ENCODE data around the gene INO80.

Gene INO80

GRCh38 chr15:40952901-40953712, 163.0 kb downstream of the INO80 start, which contains the start of gene CHAC1:
CHAC1 (plus strand) TSS chr15:40953471; CDS start chr15:40953584, 113 bp downstream.
- peak; percentile 79 for DNase-seq (ENCODE audit: low read depth)
- H3K4me3 ChIP-seq (ENCODE audit: low read depth, low read length): peak within 1 kb of the TSS; percentile 70
- no peak for TF ChIP-seq CTCF (IDR thresholded peaks at IDR 0.05; ENCODE audit: low read depth, low read length, missing control alignments)
- in situ Hi-C loops (cut with HindIII; ENCODE audit: low sequenced_read_pairs): no loop called here

GRCh38 chr15:40952301-40952900, 163.7 kb downstream of the INO80 start:
- no peak for TF ChIP-seq CTCF (IDR thresholded peaks at IDR 0.05; ENCODE audit: low read depth, low read length, missing control alignments)
- H3K4me3 ChIP-seq (ENCODE audit: low read depth, low read length): peak overlapping the region; percentile 70
- no peak for DNase-seq (ENCODE audit: low read depth)
- in situ Hi-C loops (cut with HindIII; ENCODE audit: low sequenced_read_pairs): no loop called here

GRCh38 chr15:40951764-40952163, 164.3 kb downstream of the INO80 start:
- TF ChIP-seq CTCF (IDR thresholded peaks at IDR 0.05; ENCODE audit: low read depth, low read length, missing control alignments): no peak
- H3K4me3 ChIP-seq (ENCODE audit: low read depth, low read length): no peak overlapping the region
- in situ Hi-C loops (cut with HindIII; ENCODE audit: low sequenced_read_pairs): no loop called here
- no peak for DNase-seq (ENCODE audit: low read depth)

- in situ Hi-C loops (cut with HindIII; ENCODE audit: low sequenced_read_pairs): no loop called here
- no peak for TF ChIP-seq CTCF (IDR thresholded peaks at IDR 0.05; ENCODE audit: low read depth, low read length, missing control alignments)
These were observed 166.3 kb downstream of the INO80 start for GRCh38 chr15:40949756-40950207.

GRCh38 chr15:40948706-40949473, 167.2 kb downstream of the INO80 start:
- no peak overlapping the region for H3K4me3 ChIP-seq (ENCODE audit: low read depth, low read length)
- in situ Hi-C loops (cut with HindIII; ENCODE audit: low sequenced_read_pairs): no loop called here
- no peak for TF ChIP-seq CTCF (IDR thresholded peaks at IDR 0.05; ENCODE audit: low read depth, low read length, missing control alignments)
- no peak for DNase-seq (ENCODE audit: low read depth)

More at GRCh38 chr15:40949756-40950207, 166.3 kb downstream of the INO80 start:
- DNase-seq (ENCODE audit: low read depth): no peak
- H3K4me3 ChIP-seq (ENCODE audit: low read depth, low read length): no peak overlapping the region

All from astrocyte of the cerebellum (primary cell).